Stimulated activated naive CD8-positive, alpha-beta T cell treated with anti-CD3 and anti-CD28 coated beads, Interleukin-15, Interleukin-2, amounts not matched to agents 100 ng/mL and 50 ng/mL, for 24 hours (primary cell): ENCODE data around the gene SMPD3.

Experiments
- H3K27ac Mint-ChIP-seq: one replicate; pipeline ENCODE4 v1.8.0; 2021; ENCODE audit warnings: mild to moderate bottlenecking, mixed read lengths
- H3K27me3 Mint-ChIP-seq: one replicate; pipeline ENCODE4 v1.8.0; 2021; ENCODE audit warnings: mixed read lengths
- H3K36me3 Mint-ChIP-seq: one replicate; pipeline ENCODE4 v1.8.0; 2021; ENCODE audit warnings: low read depth, mixed read lengths
- H3K4me1 Mint-ChIP-seq: one replicate; pipeline ENCODE4 v1.8.0; 2021; ENCODE audit warnings: low read depth, mixed read lengths
- H3K4me3 Mint-ChIP-seq: one replicate; pipeline ENCODE4 v1.8.0; 2021; ENCODE audit warnings: mild to moderate bottlenecking, mixed read lengths
- H3K9me3 Mint-ChIP-seq: one replicate; pipeline ENCODE4 v1.8.0; 2021; ENCODE audit warnings: mixed read lengths

Gene SMPD3

GRCh38 chr16:68395815-68396214 is 52.5 kb downstream of the SMPD3 start:
- no peak overlapping the region for H3K27ac Mint-ChIP-seq

DNA sequence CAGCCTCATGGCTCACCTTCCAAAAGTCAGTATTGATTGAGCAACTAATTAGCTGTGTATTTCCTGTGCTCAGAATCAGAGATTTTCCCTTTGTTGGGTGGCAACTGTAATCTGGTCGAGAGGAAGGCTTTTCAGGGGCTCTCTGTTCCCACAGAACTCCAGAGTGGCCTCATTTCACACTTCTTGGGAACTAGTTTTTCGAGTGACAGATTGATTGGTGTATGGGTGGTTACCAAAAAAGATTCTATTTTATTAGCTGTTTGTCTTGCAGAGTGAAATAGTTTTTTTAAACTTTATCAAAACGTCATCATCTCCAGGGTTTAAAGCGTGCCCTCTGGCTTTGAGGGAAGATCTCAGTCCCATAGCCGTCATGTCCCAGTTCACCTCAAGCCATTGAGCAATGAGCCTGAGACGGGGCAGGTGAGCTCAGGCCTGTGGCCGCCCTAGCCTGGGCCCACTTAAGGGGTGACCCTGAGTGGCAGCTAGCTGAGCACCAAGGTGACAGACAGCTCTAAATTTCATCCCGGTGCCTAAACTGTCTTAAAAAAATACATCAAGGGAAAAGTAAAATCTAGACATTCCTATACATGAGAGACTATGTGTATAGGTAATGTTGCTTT is 53.0 kb downstream of the SMPD3 start:
- no peaks in the 10 kb centered on the region for H3K9me3 Mint-ChIP-seq
- no peaks in the 10 kb centered on the region for H3K36me3 Mint-ChIP-seq
- H3K27me3 Mint-ChIP-seq = no peaks in the 10 kb centered on the region
- H3K4me3 Mint-ChIP-seq = no peak overlapping the region
- H3K27ac Mint-ChIP-seq = no peak overlapping the region
- no peaks in the 10 kb centered on the region for H3K4me1 Mint-ChIP-seq

More at GRCh38 chr16:68395815-68396214, 52.5 kb downstream of the SMPD3 start:
- no peaks in the 10 kb centered on the region for H3K27me3 Mint-ChIP-seq
- no peak overlapping the region for H3K4me3 Mint-ChIP-seq
- H3K9me3 Mint-ChIP-seq = no peaks in the 10 kb centered on the region
- no peaks in the 10 kb centered on the region for H3K36me3 Mint-ChIP-seq
- peaks cover 2% of the 10 kb centered on the region for H3K4me1 Mint-ChIP-seq

DNA sequence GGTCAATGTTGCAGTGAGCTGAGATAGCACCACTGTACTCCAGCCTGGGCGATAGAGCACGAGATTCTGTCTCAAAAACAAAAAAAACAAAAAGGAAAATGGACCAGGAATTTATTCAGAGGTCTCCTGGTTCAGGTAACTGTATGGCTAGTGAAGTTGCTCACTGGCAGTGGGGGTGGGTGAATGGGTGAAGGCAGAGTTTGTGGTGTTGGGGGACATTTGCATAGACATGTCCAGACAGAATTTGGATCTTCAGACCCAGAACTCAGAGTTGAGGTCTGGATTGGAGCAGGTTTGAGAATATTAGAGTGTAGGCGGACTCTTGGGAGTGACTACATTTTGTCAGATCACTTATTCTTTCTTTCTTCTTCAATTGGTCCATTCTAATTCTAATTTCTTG is 55.0 kb downstream of the SMPD3 start:
- Mint-ChIP-seq H3K4me3 (no peak overlapping the region), H3K4me1 (no peaks in the 10 kb centered on the region), H3K27ac (no peak overlapping the region), H3K36me3 (no peaks in the 10 kb centered on the region), H3K27me3 (no peaks in the 10 kb centered on the region), H3K9me3 (no peaks in the 10 kb centered on the region)

- no peaks in the 10 kb centered on the region for H3K4me1 Mint-ChIP-seq
- no peak overlapping the region for H3K4me3 Mint-ChIP-seq
- H3K27me3 Mint-ChIP-seq = no peaks in the 10 kb centered on the region
- H3K27ac Mint-ChIP-seq = no peak overlapping the region
- H3K9me3 Mint-ChIP-seq = no peaks in the 10 kb centered on the region
- no peaks in the 10 kb centered on the region for H3K36me3 Mint-ChIP-seq
Observed at GRCh38 chr16:68389750-68390371, 58.4 kb downstream of the SMPD3 start.

GRCh38 chr16:68389006-68389405 is 59.3 kb downstream of the SMPD3 start:
- Mint-ChIP-seq H3K4me1 (no peaks in the 10 kb centered on the region), H3K27me3 (no peaks in the 10 kb centered on the region), H3K9me3 (no peaks in the 10 kb centered on the region), H3K27ac (no peak overlapping the region), H3K36me3 (no peaks in the 10 kb centered on the region), H3K4me3 (no peak overlapping the region)

GRCh38 chr16:68388124-68388523 is 60.2 kb downstream of the SMPD3 start:
- Mint-ChIP-seq H3K36me3 (no peaks in the 10 kb centered on the region), H3K27me3 (no peaks in the 10 kb centered on the region), H3K4me3 (no peak overlapping the region), H3K27ac (no peak overlapping the region), H3K4me1 (no peaks in the 10 kb centered on the region), H3K9me3 (no peaks in the 10 kb centered on the region)

DNA sequence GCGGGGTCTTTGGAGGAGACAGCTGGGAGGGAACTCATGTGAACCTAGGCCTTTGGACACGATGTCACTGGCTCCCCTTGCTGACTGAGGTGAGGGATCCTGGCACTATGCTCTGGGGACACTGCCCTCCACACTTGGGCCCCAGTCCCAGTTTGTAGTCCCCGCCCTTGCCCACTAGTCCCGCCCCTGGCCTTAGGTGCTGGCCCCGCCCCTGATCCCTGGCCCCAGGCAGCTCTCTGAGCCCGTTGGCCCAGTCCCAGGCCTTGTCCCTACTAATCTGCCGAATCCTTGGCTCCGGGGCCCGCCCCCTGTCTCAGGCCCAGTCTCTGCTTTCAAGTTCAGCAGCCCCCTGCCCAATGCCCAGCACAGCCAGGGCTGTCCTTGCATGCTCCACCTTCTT is 61.0 kb downstream of the SMPD3 start:
- H3K9me3 Mint-ChIP-seq = no peaks in the 10 kb centered on the region
- H3K27ac Mint-ChIP-seq = no peak overlapping the region
- H3K4me1 Mint-ChIP-seq = peaks cover 3% of the 10 kb centered on the region
- H3K27me3 Mint-ChIP-seq = no peaks in the 10 kb centered on the region
- no peaks in the 10 kb centered on the region for H3K36me3 Mint-ChIP-seq
- H3K4me3 Mint-ChIP-seq = no peak overlapping the region

DNA sequence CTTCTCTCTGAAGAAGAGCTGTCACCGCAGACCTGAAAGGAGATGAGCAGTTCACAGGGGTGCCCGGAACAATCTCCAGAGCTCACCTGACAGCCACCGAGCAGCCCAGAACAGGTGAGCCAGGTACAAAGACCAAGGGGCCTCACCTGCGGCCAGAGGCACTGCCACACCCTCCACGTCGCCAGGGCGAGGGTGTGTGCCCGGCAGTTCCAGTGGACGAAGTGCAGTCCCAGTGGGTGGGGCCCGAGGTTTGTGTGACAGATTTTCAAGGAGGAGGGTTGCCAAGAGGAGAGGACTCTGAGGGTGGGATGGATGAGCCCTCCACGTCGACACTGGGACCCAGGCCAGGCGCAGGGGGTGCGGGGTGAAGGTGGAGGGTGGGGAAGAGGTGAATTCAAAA is 61.7 kb downstream of the SMPD3 start:
- Mint-ChIP-seq H3K36me3 (no peaks in the 10 kb centered on the region), H3K27ac (no peak overlapping the region), H3K27me3 (no peaks in the 10 kb centered on the region), H3K4me3 (no peak overlapping the region), H3K9me3 (no peaks in the 10 kb centered on the region), H3K4me1 (peaks cover 5% of the 10 kb centered on the region)

GRCh38 chr16:68385371-68385770 is 62.9 kb downstream of the SMPD3 start:
- Mint-ChIP-seq H3K36me3 (no peaks in the 10 kb centered on the region), H3K9me3 (no peaks in the 10 kb centered on the region), H3K27me3 (no peaks in the 10 kb centered on the region), H3K27ac (no peak overlapping the region), H3K4me3 (no peak overlapping the region), H3K4me1 (peaks cover 5% of the 10 kb centered on the region)

DNA sequence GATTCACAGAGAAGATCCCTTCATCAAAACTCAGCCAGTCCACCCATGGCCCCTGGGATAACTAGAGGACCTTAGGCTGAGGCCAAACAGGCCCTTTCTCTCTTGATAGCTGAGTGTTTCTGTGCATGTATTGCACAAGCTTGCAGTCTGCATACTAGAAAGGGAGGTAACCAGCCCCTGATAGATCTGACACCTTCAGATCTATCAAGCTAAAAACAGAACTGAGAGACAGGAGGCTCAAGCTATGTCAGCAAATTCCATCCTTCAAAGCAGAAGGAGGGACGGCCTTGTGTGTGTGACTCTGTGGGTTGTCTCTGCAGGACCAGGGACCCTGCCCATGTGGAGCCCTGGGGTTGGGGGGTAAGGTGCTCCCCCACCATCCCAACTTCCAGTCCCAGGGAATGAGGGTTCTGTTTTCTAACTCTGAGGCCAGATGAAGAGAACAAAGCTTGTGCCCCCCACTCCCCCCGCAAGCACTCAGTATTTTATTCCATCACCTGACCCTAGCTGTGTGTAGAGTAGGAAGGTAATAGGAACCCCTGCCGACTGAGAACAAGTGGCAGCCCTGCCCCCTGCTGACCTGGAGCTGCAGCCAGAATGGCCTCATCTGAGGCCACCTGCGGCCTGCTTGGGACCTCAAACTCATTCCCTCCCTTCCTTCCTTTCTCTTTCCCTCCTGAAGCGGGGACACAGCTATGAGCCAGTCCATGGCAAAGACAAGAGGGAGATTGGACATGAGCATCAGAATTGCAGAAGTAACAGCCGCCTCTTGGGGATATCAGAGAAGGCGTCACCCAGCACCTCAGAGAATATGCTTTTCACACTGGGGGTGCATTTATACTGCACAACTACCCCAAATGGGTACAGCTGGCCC is 63.8 kb downstream of the SMPD3 start:
- Mint-ChIP-seq H3K9me3 (no peaks in the 10 kb centered on the region), H3K4me3 (no peak overlapping the region), H3K4me1 (peaks cover 9% of the 10 kb centered on the region), H3K36me3 (no peaks in the 10 kb centered on the region), H3K27me3 (no peaks in the 10 kb centered on the region), H3K27ac (no peak overlapping the region)

- no peaks in the 10 kb centered on the region for H3K36me3 Mint-ChIP-seq
- H3K9me3 Mint-ChIP-seq = no peaks in the 10 kb centered on the region
- peaks cover 15% of the 10 kb centered on the region for H3K4me1 Mint-ChIP-seq
- H3K4me3 Mint-ChIP-seq = no peak overlapping the region
- H3K27me3 Mint-ChIP-seq = peaks cover 4% of the 10 kb centered on the region
- H3K27ac Mint-ChIP-seq = no peak overlapping the region
Observed at GRCh38 chr16:68383858-68384257, 64.5 kb downstream of the SMPD3 start.

DNA sequence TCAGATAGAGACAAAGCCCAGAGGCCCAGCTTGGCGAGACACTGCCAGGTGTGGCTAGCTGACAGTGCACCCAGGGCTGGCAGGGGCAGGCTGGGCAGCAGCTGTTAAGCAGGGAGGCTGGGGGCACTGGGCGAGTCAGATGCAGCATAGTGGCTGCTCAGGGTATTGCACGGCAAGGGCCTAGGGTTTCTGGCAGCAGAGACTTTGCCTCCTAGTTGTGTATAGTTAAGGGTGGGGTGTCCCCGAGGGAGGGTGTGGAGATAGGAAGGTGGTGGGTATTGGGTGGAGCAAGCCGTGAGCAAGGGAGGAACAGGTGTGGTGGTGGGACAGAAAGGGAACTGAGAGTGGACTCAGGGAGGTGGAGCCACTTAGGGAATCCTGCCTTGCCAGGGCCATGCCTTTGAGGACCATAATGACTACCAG is 66.0 kb downstream of the SMPD3 start:
- H3K27me3 Mint-ChIP-seq = peaks cover 6% of the 10 kb centered on the region
- H3K36me3 Mint-ChIP-seq = no peaks in the 10 kb centered on the region
- no peaks in the 10 kb centered on the region for H3K9me3 Mint-ChIP-seq
- no peak overlapping the region for H3K27ac Mint-ChIP-seq
- peaks cover 15% of the 10 kb centered on the region for H3K4me1 Mint-ChIP-seq
- H3K4me3 Mint-ChIP-seq = no peak overlapping the region

- Mint-ChIP-seq H3K36me3 (no peaks in the 10 kb centered on the region), H3K4me1 (peaks cover 15% of the 10 kb centered on the region), H3K27ac (no peak overlapping the region), H3K27me3 (peaks cover 6% of the 10 kb centered on the region), H3K4me3 (no peak overlapping the region), H3K9me3 (no peaks in the 10 kb centered on the region)
Observed at GRCh38 chr16:68381363-68381724, 67.0 kb downstream of the SMPD3 start.

DNA sequence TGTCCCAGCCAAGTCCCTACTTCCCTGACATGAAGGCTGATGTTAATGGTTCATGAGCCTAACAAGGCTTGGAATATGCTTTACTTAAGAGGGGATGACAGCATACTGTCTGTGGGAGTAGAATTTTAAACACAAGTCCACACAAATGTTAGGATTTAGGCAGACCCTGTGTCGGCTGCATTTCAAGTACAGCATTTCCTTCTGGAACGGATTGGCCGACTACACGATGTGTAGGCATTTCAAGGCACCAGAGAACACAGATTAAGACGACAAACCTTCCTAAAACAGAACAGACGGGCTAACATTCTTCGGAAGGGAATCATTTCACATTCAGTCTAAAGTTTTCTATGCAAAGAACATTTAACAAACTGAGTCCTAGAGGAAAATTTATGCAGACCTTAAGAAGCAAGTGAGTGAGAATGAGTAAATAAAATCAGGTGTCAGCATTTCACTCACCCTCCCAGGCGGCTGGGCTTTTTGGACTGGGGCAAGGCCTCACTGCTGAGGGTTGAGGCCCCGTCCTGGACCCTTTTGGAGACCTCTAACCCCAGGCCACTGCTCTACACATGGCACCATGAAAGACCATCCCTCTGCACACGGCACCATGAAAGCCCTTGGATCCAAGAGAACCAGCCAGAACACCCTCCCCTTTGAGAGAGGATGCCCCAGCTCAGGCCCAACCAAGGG is 67.5 kb downstream of the SMPD3 start:
- Mint-ChIP-seq H3K36me3 (no peaks in the 10 kb centered on the region), H3K4me3 (no peak overlapping the region), H3K27me3 (peaks cover 6% of the 10 kb centered on the region), H3K9me3 (no peaks in the 10 kb centered on the region), H3K4me1 (peaks cover 15% of the 10 kb centered on the region), H3K27ac (no peak overlapping the region)

GRCh38 chr16:68380348-68380670 is 68.0 kb downstream of the SMPD3 start:
- H3K27ac Mint-ChIP-seq = no peak overlapping the region
- H3K4me3 Mint-ChIP-seq = no peak overlapping the region
- H3K4me1 Mint-ChIP-seq = peaks cover 15% of the 10 kb centered on the region
- H3K36me3 Mint-ChIP-seq = no peaks in the 10 kb centered on the region
- H3K9me3 Mint-ChIP-seq = no peaks in the 10 kb centered on the region
- H3K27me3 Mint-ChIP-seq = peaks cover 6% of the 10 kb centered on the region
